HL-60 (cell line): ENCODE results near the gene NRDC.

Experiments
- POLR2AphosphoS5 ChIP-seq: IDR thresholded peaks from 2 replicates; pipeline ENCODE4 v1.6.1; 2012; ENCODE audit warnings: low read depth
- TF ChIP-seq, protein P1 (sequence below): IDR thresholded peaks from one replicate; pipeline ENCODE4 v1.5.1; 2011; ENCODE audit warnings: low read length, control low read depth, inconsistent platforms; ENCODE audit not compliant: insufficient read depth

GRCh38 chr1:51877434-51878307 lies 856 bp downstream of the NRDC start:
- TF ChIP-seq, protein P1, sequence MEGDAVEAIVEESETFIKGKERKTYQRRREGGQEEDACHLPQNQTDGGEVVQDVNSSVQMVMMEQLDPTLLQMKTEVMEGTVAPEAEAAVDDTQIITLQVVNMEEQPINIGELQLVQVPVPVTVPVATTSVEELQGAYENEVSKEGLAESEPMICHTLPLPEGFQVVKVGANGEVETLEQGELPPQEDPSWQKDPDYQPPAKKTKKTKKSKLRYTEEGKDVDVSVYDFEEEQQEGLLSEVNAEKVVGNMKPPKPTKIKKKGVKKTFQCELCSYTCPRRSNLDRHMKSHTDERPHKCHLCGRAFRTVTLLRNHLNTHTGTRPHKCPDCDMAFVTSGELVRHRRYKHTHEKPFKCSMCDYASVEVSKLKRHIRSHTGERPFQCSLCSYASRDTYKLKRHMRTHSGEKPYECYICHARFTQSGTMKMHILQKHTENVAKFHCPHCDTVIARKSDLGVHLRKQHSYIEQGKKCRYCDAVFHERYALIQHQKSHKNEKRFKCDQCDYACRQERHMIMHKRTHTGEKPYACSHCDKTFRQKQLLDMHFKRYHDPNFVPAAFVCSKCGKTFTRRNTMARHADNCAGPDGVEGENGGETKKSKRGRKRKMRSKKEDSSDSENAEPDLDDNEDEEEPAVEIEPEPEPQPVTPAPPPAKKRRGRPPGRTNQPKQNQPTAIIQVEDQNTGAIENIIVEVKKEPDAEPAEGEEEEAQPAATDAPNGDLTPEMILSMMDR, result no peak
- no peak for TF ChIP-seq POLR2AphosphoS5
